Measurements from ENCODE around the gene CELF2.
A peak's percentile ranks its signal among the peaks of the same experiment; 100 is the strongest.

The CELF2 gene

GRCh38 chr10:11175823-11176243 is 158.2 kb downstream of the CELF2 start:
- in situ Hi-C loops (cut with HindIII; ENCODE audit: low sequenced_read_pairs): no loop called here
- no peak for DNase-seq (ENCODE audit: low read depth, low spot score)
- H3K4me3 ChIP-seq (ENCODE audit: low read depth, low read length): no peak overlapping the region
- TF ChIP-seq, protein P1, sequence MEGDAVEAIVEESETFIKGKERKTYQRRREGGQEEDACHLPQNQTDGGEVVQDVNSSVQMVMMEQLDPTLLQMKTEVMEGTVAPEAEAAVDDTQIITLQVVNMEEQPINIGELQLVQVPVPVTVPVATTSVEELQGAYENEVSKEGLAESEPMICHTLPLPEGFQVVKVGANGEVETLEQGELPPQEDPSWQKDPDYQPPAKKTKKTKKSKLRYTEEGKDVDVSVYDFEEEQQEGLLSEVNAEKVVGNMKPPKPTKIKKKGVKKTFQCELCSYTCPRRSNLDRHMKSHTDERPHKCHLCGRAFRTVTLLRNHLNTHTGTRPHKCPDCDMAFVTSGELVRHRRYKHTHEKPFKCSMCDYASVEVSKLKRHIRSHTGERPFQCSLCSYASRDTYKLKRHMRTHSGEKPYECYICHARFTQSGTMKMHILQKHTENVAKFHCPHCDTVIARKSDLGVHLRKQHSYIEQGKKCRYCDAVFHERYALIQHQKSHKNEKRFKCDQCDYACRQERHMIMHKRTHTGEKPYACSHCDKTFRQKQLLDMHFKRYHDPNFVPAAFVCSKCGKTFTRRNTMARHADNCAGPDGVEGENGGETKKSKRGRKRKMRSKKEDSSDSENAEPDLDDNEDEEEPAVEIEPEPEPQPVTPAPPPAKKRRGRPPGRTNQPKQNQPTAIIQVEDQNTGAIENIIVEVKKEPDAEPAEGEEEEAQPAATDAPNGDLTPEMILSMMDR (IDR thresholded peaks at IDR 0.05; ENCODE audit: low read depth, low read length): no peak

- in situ Hi-C loops (cut with HindIII; ENCODE audit: low sequenced_read_pairs): no loop called here
- H3K4me3 ChIP-seq (ENCODE audit: low read depth, low read length): no peak overlapping the region
- DNase-seq (ENCODE audit: low read depth, low spot score): no peak
- TF ChIP-seq, protein P1 (IDR thresholded peaks at IDR 0.05; ENCODE audit: low read depth, low read length): no peak
Measured at GRCh38 chr10:11176746-11177145, 159.1 kb downstream of the CELF2 start.

GRCh38 chr10:11177381-11177780 is 159.7 kb downstream of the CELF2 start:
- TF ChIP-seq, protein P1 (IDR thresholded peaks at IDR 0.05; ENCODE audit: low read depth, low read length): no peak
- in situ Hi-C loops (cut with HindIII; ENCODE audit: low sequenced_read_pairs): no loop called here
- H3K4me3 ChIP-seq (ENCODE audit: low read depth, low read length): no peak overlapping the region
- DNase-seq (ENCODE audit: low read depth, low spot score): no peak

GRCh38 chr10:11177926-11178471 is 160.3 kb downstream of the CELF2 start:
- in situ Hi-C loops (cut with HindIII; ENCODE audit: low sequenced_read_pairs): no loop called here
- TF ChIP-seq, protein P1 (IDR thresholded peaks at IDR 0.05; ENCODE audit: low read depth, low read length): no peak
- no peak for DNase-seq (ENCODE audit: low read depth, low spot score)
- no peak overlapping the region for H3K4me3 ChIP-seq (ENCODE audit: low read depth, low read length)

DNA sequence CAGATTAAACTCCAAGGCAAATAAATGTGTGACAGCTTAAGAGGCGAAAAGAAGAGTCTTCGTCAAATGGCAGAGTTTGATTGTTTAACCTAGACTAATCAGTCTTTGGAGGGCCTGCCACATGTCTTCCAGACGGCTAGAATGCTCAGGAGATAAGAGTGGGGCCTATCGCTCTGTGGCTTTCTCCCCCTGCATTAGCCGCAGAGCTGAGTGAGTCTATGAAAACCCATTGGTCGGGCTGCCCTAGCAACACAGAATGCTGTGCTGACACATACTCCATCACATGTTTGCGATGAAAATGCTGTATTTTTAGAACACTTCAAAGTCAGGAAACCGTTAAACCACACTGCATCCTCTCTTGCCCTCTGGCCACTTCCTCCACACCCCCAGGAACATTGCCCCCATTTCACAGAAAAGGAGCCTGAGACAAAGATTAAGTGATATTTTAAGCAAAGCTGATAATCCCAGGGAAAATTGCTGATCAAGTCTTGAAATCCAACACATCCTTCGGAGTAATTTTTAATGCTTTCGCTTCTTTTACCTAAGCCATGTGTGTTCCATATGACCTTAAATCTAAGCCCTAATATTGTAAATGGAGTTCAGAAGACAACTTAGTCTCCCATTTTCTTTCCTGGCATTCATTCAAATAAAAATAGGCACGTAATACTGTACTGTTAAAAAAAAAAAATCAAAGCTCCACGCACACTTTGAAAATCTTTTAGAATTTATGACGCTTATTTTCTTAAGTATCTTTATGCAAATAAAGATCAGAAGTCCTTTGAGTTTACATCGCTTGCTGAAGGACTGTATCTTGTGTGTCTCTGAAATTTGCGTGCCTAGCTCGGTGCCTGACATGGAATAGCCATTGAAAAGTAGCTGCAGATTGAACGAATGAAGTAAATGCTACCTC is 161.2 kb downstream of the CELF2 start:
- in situ Hi-C loops (cut with HindIII; ENCODE audit: low sequenced_read_pairs): no loop called here
- TF ChIP-seq, protein P1 (IDR thresholded peaks at IDR 0.05; ENCODE audit: low read depth, low read length): no peak
- no peak overlapping the region for H3K4me3 ChIP-seq (ENCODE audit: low read depth, low read length)
- peak; percentile 69 for DNase-seq (ENCODE audit: low read depth, low spot score)

DNA sequence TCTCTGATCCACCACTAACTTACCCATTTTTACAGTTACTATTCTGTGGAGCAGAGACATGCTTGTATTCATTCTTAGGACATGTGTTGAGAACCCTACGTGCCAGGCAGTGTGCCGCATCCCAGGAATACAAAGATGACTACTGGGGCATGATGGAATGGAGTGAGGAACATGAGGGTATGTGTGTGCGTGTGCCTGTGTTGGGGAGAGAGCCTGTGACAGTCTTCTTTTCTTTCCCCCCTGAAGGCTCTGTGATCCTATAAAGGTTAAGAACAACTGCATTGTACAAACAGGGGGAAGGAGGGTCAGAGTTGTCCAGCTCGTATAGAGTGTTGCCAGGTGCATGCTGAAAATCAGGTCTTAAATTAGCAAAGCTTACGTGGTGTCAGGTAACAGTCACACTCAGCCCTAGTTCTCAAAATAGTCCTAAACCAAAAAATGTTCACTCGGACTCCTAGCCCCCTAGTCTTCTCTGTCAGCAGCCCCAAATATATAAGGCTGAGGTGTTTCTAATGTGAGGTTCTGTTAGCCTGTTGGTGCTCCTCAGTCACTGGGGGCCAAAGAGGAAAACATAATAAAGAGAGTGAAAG is 161.9 kb downstream of the CELF2 start:
- DNase-seq (ENCODE audit: low read depth, low spot score): no peak
- TF ChIP-seq, protein P1 (IDR thresholded peaks at IDR 0.05; ENCODE audit: low read depth, low read length): no peak
- no peak overlapping the region for H3K4me3 ChIP-seq (ENCODE audit: low read depth, low read length)
- in situ Hi-C loops (cut with HindIII; ENCODE audit: low sequenced_read_pairs): no loop called here

All from astrocyte of the spinal cord (primary cell).